ENCODE results near the gene CFAP46.

DNA sequence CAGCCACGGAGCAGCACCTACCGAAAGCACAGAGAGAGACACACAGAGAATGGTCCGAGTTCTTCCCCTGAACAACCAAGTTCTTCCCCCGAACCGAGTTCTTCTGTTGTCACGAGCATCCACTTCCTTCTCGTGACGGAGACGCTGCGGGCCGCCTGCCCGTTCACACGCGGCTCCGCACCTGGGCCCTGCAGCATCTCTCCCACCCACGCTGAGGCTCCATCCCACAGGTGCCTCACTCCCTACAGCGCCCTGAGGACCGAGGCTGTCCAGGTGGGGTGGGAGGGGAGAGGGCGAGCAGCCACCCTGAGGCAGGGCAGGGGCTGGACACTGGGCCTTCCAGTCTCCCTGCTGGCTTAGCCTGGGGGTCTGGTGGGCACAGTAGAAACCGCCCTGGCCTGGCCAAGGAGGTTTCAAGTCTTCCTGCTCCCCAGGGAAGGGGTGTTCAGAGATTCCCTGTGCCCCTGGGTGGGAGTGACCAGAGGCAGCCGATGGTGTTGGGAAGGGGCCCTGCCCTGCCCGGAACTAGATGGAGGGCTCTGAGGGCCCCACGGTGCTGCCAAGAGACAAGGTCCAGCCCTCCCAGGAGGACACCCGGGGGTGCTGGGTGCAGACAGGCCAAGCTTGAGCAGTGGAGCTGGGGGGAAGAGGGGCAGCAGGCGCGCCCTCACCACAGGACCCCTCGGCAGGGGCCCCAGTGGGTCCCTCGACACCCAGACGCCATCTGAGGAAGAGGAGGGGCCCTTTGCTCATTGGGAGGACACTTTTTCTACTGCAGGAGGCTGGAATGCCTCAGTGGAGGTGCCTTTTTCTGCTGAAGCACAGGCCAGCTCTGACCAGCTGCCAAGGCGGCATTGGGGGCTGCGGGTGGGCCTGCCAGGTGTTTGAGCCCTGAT lies 151.2 kb downstream of the CFAP46 start:
- TF ChIP-seq POLR2A (IDR thresholded peaks at IDR 0.05), result no peak
- TF ChIP-seq, protein P1, sequence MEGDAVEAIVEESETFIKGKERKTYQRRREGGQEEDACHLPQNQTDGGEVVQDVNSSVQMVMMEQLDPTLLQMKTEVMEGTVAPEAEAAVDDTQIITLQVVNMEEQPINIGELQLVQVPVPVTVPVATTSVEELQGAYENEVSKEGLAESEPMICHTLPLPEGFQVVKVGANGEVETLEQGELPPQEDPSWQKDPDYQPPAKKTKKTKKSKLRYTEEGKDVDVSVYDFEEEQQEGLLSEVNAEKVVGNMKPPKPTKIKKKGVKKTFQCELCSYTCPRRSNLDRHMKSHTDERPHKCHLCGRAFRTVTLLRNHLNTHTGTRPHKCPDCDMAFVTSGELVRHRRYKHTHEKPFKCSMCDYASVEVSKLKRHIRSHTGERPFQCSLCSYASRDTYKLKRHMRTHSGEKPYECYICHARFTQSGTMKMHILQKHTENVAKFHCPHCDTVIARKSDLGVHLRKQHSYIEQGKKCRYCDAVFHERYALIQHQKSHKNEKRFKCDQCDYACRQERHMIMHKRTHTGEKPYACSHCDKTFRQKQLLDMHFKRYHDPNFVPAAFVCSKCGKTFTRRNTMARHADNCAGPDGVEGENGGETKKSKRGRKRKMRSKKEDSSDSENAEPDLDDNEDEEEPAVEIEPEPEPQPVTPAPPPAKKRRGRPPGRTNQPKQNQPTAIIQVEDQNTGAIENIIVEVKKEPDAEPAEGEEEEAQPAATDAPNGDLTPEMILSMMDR (IDR thresholded peaks at IDR 0.05), result no peak

All from lower leg skin (tissue), 3 donors.